NCI-H460 (cell line): ENCODE data around the gene FRMD6. TPM values are rescaled to one million over a fixed set of nuclear protein-coding genes. Genes with fewer than 3 reads are reported as not detected.
"Not testable (repeated sequence)": the region's sequence is repeated elsewhere in the genome, so short reads cannot be mapped to it uniquely, and the experiment has no call there.

Experiments
- DNase-seq: peaks from one replicate; pipeline ENCODE4 v3.0.0-alpha.2; 2016; ENCODE audit warnings: low read depth; ENCODE audit errors: extremely low read depth
- small RNA-seq, 2 experiments: library from RNA; depleted of rRNA; stranded (forward); fragments of <200 nt; gene quantifications; one replicate each; pipeline ENCODE3, GENCODE V24; 2014
- total RNA-seq: library from RNA; depleted of rRNA; stranded (reverse); fragments of >200 nt; shearing (Covaris generic); gene quantifications from 2 replicates; pipeline ENCODE4 v1.2.3, GENCODE V29; 2014; rRNA removed

Gene FRMD6
- total RNA-seq, 1 experiment from 2014 or later = 93.8 TPM

GRCh38 chr14:51765726-51766125 is 114.0 kb downstream of the FRMD6 start:
- not testable (repeated sequence) for DNase-seq

- DNase-seq = not testable (repeated sequence)
Measured at GRCh38 chr14:51766586-51766985, 114.9 kb downstream of the FRMD6 start.

GRCh38 chr14:51769261-51769660 is 117.6 kb downstream of the FRMD6 start:
- DNase-seq = not testable (repeated sequence)

GRCh38 chr14:51774209-51774608 is 122.5 kb downstream of the FRMD6 start:
- no peak for DNase-seq

GRCh38 chr14:51776102-51776894 is 124.6 kb downstream of the FRMD6 start:
- DNase-seq = peak; percentile 67

GRCh38 chr14:51780006-51780692 is 128.4 kb downstream of the FRMD6 start:
- DNase-seq = peak; percentile 59

Small RNA genes lying within 50 kb of the gene (small RNA-seq; reads per million reads assigned to genes)
- gene OR7E159P (0 reads per million in 2 experiments), gene RNA5SP385 (0 to 0.06 reads per million in 2 experiments), gene RNU6-301P (0 reads per million in 2 experiments)

Other genes starting within 250 kb of the FRMD6 start
- gene GNG2, start 208.7 kb downstream of the FRMD6 start, total RNA-seq = not detected in 2 replicates